Fibroblast of skin of right biceps (primary cell): ENCODE data around the gene LRP1B.

Source experiments
- DNase-seq: peaks from one replicate; pipeline ENCODE4 v3.0.0-alpha.2; 2013

LRP1B gene

GRCh38 chr2:141068053-141068682, 1062.6 kb downstream of the LRP1B start:
- no peak for DNase-seq

- DNase-seq: no peak
These were observed 1065.8 kb downstream of the LRP1B start for GRCh38 chr2:141065042-141065441.

- DNase-seq: no peak
These were observed 1067.4 kb downstream of the LRP1B start for GRCh38 chr2:141063406-141063805.

- DNase-seq: no peak
These were observed 1068.4 kb downstream of the LRP1B start for GRCh38 chr2:141062443-141062842.

GRCh38 chr2:141062031-141062430, 1068.8 kb downstream of the LRP1B start:
- no peak for DNase-seq

GRCh38 chr2:141058556-141058955, 1072.3 kb downstream of the LRP1B start:
- no peak for DNase-seq

- DNase-seq: peak; percentile 86
These were observed 1075.3 kb downstream of the LRP1B start for GRCh38 chr2:141055531-141055930.

GRCh38 chr2:141048951-141049350, 1081.9 kb downstream of the LRP1B start:
- DNase-seq: no peak

GRCh38 chr2:141041281-141041680, 1089.5 kb downstream of the LRP1B start:
- DNase-seq: no peak

- DNase-seq: no peak
These were observed 1092.5 kb downstream of the LRP1B start for GRCh38 chr2:141038341-141038740.

- DNase-seq: no peak
These were observed 1093.5 kb downstream of the LRP1B start for GRCh38 chr2:141037361-141037760.

GRCh38 chr2:141035846-141036420, 1094.9 kb downstream of the LRP1B start:
- no peak for DNase-seq

- DNase-seq: no peak
These were observed 1101.3 kb downstream of the LRP1B start for GRCh38 chr2:141029428-141030078.

- DNase-seq: peak; percentile 26
These were observed 1103.6 kb downstream of the LRP1B start for GRCh38 chr2:141027221-141027620.

GRCh38 chr2:141021611-141022010, 1109.2 kb downstream of the LRP1B start:
- peak; percentile 2 for DNase-seq

GRCh38 chr2:141021109-141021508, 1109.7 kb downstream of the LRP1B start:
- DNase-seq: peak; percentile 81

- DNase-seq: peak; percentile 12
These were observed 1110.5 kb downstream of the LRP1B start for GRCh38 chr2:141020346-141020745.

GRCh38 chr2:141015341-141016047, 1115.3 kb downstream of the LRP1B start:
- DNase-seq: no peak

- DNase-seq: no peak
These were observed 1126.7 kb downstream of the LRP1B start for GRCh38 chr2:141003967-141004657.

GRCh38 chr2:141001750-141002149, 1129.1 kb downstream of the LRP1B start:
- no peak for DNase-seq

GRCh38 chr2:140998577-140998976, 1132.2 kb downstream of the LRP1B start:
- peak; percentile 20 for DNase-seq

- DNase-seq: peak; percentile 38
These were observed 1132.8 kb downstream of the LRP1B start for GRCh38 chr2:140998017-140998416.

- DNase-seq: no peak
These were observed 1136.0 kb downstream of the LRP1B start for GRCh38 chr2:140994856-140995255.
